COR-L47 (cell line): Measurements from ENCODE around the gene MAN1B1.
A peak's percentile ranks its signal among the peaks of the same experiment; 100 is the strongest.
"Not testable (repeated sequence)": the region's sequence is repeated elsewhere in the genome, so short reads cannot be mapped to it uniquely, and the experiment has no call there.

Experiments
- DNase-seq: peaks from one replicate; lab custom pipeline; 2025; lab: John Stamatoyannopoulos, UW

Gene MAN1B1

GRCh38 chr9:137052998-137053943, 33.5 kb upstream of the MAN1B1 start:
- no peak for DNase-seq

GRCh38 chr9:137053944-137054931, 32.5 kb upstream of the MAN1B1 start, which contains the start of gene ENTPD2:
TSS of gene ENTPD2 (minus strand) at chr9:137054061. CDS start at chr9:137053997, 64 bp downstream.
- peak; percentile 47 for DNase-seq

- no peak for DNase-seq
Observed at GRCh38 chr9:137054932-137055384, 31.8 kb upstream of the MAN1B1 start.

GRCh38 chr9:137055385-137056364, 31.1 kb upstream of the MAN1B1 start:
- DNase-seq = peak; percentile 90

GRCh38 chr9:137056739-137057415, 29.9 kb upstream of the MAN1B1 start:
- no peak for DNase-seq

GRCh38 chr9:137057545-137057944, 29.2 kb upstream of the MAN1B1 start:
- peak; percentile 63 for DNase-seq

- DNase-seq = peak; percentile 62
Observed at GRCh38 chr9:137058521-137059234, 28.1 kb upstream of the MAN1B1 start.

GRCh38 chr9:137062384-137062783, 24.4 kb upstream of the MAN1B1 start:
- DNase-seq = no peak

GRCh38 chr9:137062798-137063197, 24.0 kb upstream of the MAN1B1 start:
- not testable (repeated sequence) for DNase-seq

GRCh38 chr9:137063311-137064026, 23.3 kb upstream of the MAN1B1 start:
- no peak for DNase-seq

- no peak for DNase-seq
Observed at GRCh38 chr9:137064027-137064879, 22.5 kb upstream of the MAN1B1 start.

- no peak for DNase-seq
Observed at GRCh38 chr9:137064880-137065164, 22.0 kb upstream of the MAN1B1 start.

GRCh38 chr9:137065336-137065967, 21.3 kb upstream of the MAN1B1 start:
- no peak for DNase-seq

- DNase-seq = no peak
Observed at GRCh38 chr9:137066096-137066861, 20.5 kb upstream of the MAN1B1 start.

- DNase-seq = peak; percentile 83
Observed at GRCh38 chr9:137067860-137068538, 18.8 kb upstream of the MAN1B1 start.
